H1 (cell line): ENCODE data around the gene SLC7A11. TPM values are rescaled to one million over a fixed set of nuclear protein-coding genes. Genes with fewer than 3 reads are reported as not detected.

Experiments used
- polyA plus RNA-seq, 7 experiments: library from polyadenylated mRNA; depleted of rRNA in 3 of 7; stranded (reverse) in 5 of 7; unstranded in 2 of 7; fragments of >200 nt in 5 of 7; fragments of 200-250 nt in 2 of 7; gene quantifications; 1 replicate in 5 of 7; 2 replicates in 1 of 7; 4 replicates in 1 of 7; pipeline versions ENCODE4 v1.2.1 to v1.2.3, GENCODE V29; 2011 to 2013; ENCODE audit warnings: missing spikeins in 2 of 7, mixed read lengths in 2 of 7
- total RNA-seq: library from RNA; stranded (reverse); fragmentation: NEBNext Ultra II Directional; extraction: Animal tissue kit (Norgen Biotek cat#: 25700); gene quantifications from 2 replicates; pipeline ENCODE4 v1.2.1, GENCODE V29; 2021
- TF ChIP-seq, protein P1 (sequence below): fragments of 300-600 bp; sonication (generic); IDR thresholded peaks from 2 replicates; pipeline ENCODE4 v1.7.1; 2012; ENCODE audit warnings: low read length, moderate library complexity, mild to moderate bottlenecking, inconsistent platforms; ENCODE audit not compliant: insufficient replicate concordance

SLC7A11 gene
- total and polyA plus RNA-seq, 2 of the 8 experiments (the other 6 are each of a cell fraction or from before 2014, with no cell fraction given): 6.6 to 17.0 TPM

GRCh38 chr4:138177278-138177968, 64.7 kb downstream of the SLC7A11 start (continued):
- TF ChIP-seq, protein P1, sequence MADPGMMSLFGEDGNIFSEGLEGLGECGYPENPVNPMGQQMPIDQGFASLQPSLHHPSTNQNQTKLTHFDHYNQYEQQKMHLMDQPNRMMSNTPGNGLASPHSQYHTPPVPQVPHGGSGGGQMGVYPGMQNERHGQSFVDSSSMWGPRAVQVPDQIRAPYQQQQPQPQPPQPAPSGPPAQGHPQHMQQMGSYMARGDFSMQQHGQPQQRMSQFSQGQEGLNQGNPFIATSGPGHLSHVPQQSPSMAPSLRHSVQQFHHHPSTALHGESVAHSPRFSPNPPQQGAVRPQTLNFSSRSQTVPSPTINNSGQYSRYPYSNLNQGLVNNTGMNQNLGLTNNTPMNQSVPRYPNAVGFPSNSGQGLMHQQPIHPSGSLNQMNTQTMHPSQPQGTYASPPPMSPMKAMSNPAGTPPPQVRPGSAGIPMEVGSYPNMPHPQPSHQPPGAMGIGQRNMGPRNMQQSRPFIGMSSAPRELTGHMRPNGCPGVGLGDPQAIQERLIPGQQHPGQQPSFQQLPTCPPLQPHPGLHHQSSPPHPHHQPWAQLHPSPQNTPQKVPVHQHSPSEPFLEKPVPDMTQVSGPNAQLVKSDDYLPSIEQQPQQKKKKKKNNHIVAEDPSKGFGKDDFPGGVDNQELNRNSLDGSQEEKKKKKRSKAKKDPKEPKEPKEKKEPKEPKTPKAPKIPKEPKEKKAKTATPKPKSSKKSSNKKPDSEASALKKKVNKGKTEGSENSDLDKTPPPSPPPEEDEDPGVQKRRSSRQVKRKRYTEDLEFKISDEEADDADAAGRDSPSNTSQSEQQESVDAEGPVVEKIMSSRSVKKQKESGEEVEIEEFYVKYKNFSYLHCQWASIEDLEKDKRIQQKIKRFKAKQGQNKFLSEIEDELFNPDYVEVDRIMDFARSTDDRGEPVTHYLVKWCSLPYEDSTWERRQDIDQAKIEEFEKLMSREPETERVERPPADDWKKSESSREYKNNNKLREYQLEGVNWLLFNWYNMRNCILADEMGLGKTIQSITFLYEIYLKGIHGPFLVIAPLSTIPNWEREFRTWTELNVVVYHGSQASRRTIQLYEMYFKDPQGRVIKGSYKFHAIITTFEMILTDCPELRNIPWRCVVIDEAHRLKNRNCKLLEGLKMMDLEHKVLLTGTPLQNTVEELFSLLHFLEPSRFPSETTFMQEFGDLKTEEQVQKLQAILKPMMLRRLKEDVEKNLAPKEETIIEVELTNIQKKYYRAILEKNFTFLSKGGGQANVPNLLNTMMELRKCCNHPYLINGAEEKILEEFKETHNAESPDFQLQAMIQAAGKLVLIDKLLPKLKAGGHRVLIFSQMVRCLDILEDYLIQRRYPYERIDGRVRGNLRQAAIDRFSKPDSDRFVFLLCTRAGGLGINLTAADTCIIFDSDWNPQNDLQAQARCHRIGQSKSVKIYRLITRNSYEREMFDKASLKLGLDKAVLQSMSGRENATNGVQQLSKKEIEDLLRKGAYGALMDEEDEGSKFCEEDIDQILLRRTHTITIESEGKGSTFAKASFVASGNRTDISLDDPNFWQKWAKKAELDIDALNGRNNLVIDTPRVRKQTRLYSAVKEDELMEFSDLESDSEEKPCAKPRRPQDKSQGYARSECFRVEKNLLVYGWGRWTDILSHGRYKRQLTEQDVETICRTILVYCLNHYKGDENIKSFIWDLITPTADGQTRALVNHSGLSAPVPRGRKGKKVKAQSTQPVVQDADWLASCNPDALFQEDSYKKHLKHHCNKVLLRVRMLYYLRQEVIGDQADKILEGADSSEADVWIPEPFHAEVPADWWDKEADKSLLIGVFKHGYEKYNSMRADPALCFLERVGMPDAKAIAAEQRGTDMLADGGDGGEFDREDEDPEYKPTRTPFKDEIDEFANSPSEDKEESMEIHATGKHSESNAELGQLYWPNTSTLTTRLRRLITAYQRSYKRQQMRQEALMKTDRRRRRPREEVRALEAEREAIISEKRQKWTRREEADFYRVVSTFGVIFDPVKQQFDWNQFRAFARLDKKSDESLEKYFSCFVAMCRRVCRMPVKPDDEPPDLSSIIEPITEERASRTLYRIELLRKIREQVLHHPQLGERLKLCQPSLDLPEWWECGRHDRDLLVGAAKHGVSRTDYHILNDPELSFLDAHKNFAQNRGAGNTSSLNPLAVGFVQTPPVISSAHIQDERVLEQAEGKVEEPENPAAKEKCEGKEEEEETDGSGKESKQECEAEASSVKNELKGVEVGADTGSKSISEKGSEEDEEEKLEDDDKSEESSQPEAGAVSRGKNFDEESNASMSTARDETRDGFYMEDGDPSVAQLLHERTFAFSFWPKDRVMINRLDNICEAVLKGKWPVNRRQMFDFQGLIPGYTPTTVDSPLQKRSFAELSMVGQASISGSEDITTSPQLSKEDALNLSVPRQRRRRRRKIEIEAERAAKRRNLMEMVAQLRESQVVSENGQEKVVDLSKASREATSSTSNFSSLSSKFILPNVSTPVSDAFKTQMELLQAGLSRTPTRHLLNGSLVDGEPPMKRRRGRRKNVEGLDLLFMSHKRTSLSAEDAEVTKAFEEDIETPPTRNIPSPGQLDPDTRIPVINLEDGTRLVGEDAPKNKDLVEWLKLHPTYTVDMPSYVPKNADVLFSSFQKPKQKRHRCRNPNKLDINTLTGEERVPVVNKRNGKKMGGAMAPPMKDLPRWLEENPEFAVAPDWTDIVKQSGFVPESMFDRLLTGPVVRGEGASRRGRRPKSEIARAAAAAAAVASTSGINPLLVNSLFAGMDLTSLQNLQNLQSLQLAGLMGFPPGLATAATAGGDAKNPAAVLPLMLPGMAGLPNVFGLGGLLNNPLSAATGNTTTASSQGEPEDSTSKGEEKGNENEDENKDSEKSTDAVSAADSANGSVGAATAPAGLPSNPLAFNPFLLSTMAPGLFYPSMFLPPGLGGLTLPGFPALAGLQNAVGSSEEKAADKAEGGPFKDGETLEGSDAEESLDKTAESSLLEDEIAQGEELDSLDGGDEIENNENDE: no peak
